ENCODE data around the gene ARHGAP24. TPM values are rescaled to one million over a fixed set of nuclear protein-coding genes. Genes with fewer than 3 reads are reported as not detected.
A peak's percentile ranks its signal among the peaks of the same experiment; 100 is the strongest.

The ARHGAP24 gene
- total and polyA plus RNA-seq, 12 donors, result 6.7 to 35.5 (median 23.9) TPM

- Histone ChIP-seq H3K9me3 (peaks cover 0 to 3% (median 0%) of the 10 kb centered on the region in 11 donors), H3K36me3 (peaks cover 0 to under 1% (median 0%) of the 10 kb centered on the region in 9 donors), H3K27me3 (no peaks in the 10 kb centered on the region), H3K27ac (no peak overlapping the region), H3K4me3 (no peak overlapping the region), H3K4me1 (no peaks in the 10 kb centered on the region)
- ATAC-seq (no peak), DNase-seq (no peak)
- TF ChIP-seq CTCF (IDR thresholded peaks at IDR 0.05), result no peak
- intact Hi-C loops (cut with DNase I), result no loop called here
- WGBS, 2 donors, result 89% methylated on average over 5 of the region's 5 CpGs
Measured at GRCh38 chr4:85580489-85580888, 105.5 kb downstream of the ARHGAP24 start.

DNA sequence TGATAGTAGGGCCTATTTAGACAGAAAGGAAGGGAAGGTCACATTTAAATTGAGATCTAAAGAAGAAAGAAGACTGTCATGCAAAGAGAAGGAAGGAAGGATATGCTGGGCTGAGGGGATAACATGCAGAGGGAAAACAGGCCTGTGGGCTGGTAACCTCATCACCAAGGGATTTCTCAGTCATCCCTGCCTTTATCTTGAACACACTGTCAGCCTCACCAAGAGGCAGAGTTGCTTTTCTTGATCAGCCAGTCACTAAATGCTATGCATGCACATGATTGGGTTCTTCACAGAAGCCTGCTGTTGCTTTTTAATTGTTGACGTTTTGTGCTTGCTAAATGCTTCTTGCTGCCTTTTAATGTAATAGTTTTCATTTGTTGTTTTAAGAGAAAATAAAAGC is 113.0 kb downstream of the ARHGAP24 start:
- no peaks in the 10 kb centered on the region for H3K4me1 ChIP-seq
- DNase-seq, result no peak
- no peak overlapping the region for H3K27ac ChIP-seq
- intact Hi-C loops (cut with DNase I), result no loop called here
- no peak for TF ChIP-seq CTCF (IDR thresholded peaks at IDR 0.05)
- WGBS, 2 donors, result 48 to 73% methylated on average over 1 of the region's 1 CpG
- no peaks in the 10 kb centered on the region for H3K36me3 ChIP-seq
- no peaks in the 10 kb centered on the region for H3K27me3 ChIP-seq
- no peak overlapping the region for H3K4me3 ChIP-seq
- ATAC-seq, result no peak
- H3K9me3 ChIP-seq, result peaks cover 0 to 3% (median 0%) of the 10 kb centered on the region in 11 donors

DNA sequence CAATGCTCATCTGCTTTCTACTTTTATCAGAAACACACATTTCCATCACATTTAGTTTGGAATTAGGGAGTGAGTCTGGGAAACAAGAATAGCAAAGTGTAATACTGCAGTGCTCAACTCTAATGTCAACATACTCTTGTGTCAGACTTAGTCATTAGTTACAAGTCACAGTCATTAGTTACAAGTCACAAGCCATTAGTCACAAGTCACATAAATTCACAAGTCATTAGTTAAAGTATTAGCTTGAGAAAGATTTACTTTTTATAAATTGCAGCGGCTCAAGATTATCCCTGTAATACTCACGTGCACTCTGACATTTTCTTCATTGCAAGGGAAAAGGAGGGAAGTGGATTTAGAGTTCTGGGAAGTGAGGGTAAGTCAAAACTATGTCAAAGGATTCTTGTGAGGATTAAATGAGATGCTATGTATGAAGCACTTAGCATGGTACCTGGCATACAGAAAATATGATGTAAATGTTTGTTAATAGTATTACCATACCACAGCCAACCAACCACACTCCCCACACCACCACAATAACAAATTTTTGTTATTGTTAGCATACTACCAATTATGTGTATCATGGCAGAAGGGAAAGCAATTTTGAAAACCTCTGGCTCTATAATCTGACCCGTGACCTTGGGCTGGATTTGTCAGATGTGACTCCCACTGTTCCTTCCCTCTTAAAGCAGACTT is 116.6 kb downstream of the ARHGAP24 start:
- Histone ChIP-seq H3K9me3 (no peaks in the 10 kb centered on the region), H3K36me3 (no peaks in the 10 kb centered on the region), H3K4me3 (no peak overlapping the region), H3K4me1 (peaks cover 0 to 16% (median 8%) of the 10 kb centered on the region in 9 donors), H3K27ac (no peak overlapping the region), H3K27me3 (no peaks in the 10 kb centered on the region)
- ATAC-seq (no peak), DNase-seq (no peak)
- 90 to 93% methylated on average over 3 of the region's 3 CpGs for WGBS, 2 donors
- intact Hi-C loops (cut with DNase I), result loop anchor here in 2 of 10 donors (10.0 kb wide), 2 partner anchors 97 to 153 kb away; no protein-coding TSS in a partner anchor
- TF ChIP-seq CTCF (IDR thresholded peaks at IDR 0.05), result no peak

GRCh38 chr4:85595098-85595775 is 120.3 kb downstream of the ARHGAP24 start:
- no peaks in the 10 kb centered on the region for H3K9me3 ChIP-seq
- peaks cover 0 to 18% (median 8%) of the 10 kb centered on the region in 9 donors for H3K4me1 ChIP-seq
- H3K36me3 ChIP-seq, result no peaks in the 10 kb centered on the region
- 38 to 44% methylated on average over 6 of the region's 6 CpGs for WGBS, 2 donors
- H3K27ac ChIP-seq, result peak overlapping the region in 8 of 10 donors; percentile 1 to 72 (median 62)
- no peaks in the 10 kb centered on the region for H3K27me3 ChIP-seq
- intact Hi-C loops (cut with DNase I), result loop anchor here in 2 of 10 donors (10.0 kb wide), 2 partner anchors 100 to 150 kb away; no protein-coding TSS in a partner anchor
- no peak for TF ChIP-seq CTCF (IDR thresholded peaks at IDR 0.05)
- DNase-seq, result peak in 1 of 2 donors; percentile 19
- H3K4me3 ChIP-seq, result no peak overlapping the region
- ATAC-seq, result peak in 7 of 8 donors; percentile 58 to 96 (median 92)
